Aorta (tissue), 5 donors: ENCODE measurements around the gene HMSD. TPM values are rescaled to one million over a fixed set of nuclear protein-coding genes. Genes with fewer than 3 reads are reported as not detected.

ENCODE experiments used
- ATAC-seq: fragments of 200-7000 bp; cut with Tn5 transposase; one replicate; pipeline ENCODE4 v1.9.1; 2022; ENCODE audit warnings: moderate library complexity; ENCODE audit not compliant: low FRiP score
- DNase-seq, 2 donors: peaks; one replicate each; pipeline ENCODE4 v3.0.0-alpha.2; 2020
- H3K27ac ChIP-seq, 2 donors: one replicate each; pipeline ENCODE4 v1.5.1; 2013; ENCODE audit warnings: low read length in 2 of 2, mild to moderate bottlenecking in 2 of 2, moderate library complexity in 2 of 2, control low read depth in 1 of 2, inconsistent platforms in 1 of 2, low read depth in 1 of 2
- H3K27me3 ChIP-seq, 2 donors: one replicate each; pipeline ENCODE4 v1.6.1; 2013; ENCODE audit warnings: control low read depth in 1 of 2, low read length in 1 of 2, mild to moderate bottlenecking in 1 of 2, moderate library complexity in 1 of 2; ENCODE audit not compliant: insufficient read depth in 2 of 2, control insufficient read depth in 1 of 2
- H3K36me3 ChIP-seq, 2 donors: one replicate each; pipeline ENCODE4 v1.6.1; 2013; ENCODE audit warnings: control low read depth in 1 of 2, low read length in 1 of 2, mild to moderate bottlenecking in 1 of 2; ENCODE audit not compliant: insufficient read depth in 2 of 2, control insufficient read depth in 1 of 2
- H3K4me1 ChIP-seq, 2 donors: one replicate each; pipeline ENCODE4 v1.6.1; 2013; ENCODE audit warnings: low read length in 2 of 2, control low read depth in 1 of 2, mild to moderate bottlenecking in 1 of 2, moderate library complexity in 1 of 2; ENCODE audit not compliant: insufficient read depth in 2 of 2, control insufficient read depth in 1 of 2
- H3K4me3 ChIP-seq, 2 donors: one replicate each; pipeline ENCODE4 v1.5.1; 2013; ENCODE audit warnings: low read length in 2 of 2, control low read depth in 1 of 2, mild to moderate bottlenecking in 1 of 2
- H3K9me3 ChIP-seq: one replicate; pipeline ENCODE4 v1.6.1; 2013; ENCODE audit warnings: mild to moderate bottlenecking, low read length; ENCODE audit not compliant: control insufficient read depth
- WGBS, 2 donors: extraction: QIAGEN DNeasy Blood & Tissue Kit; methylation state at CpG; one replicate each; pipeline ENCODE4 v1.1.7; 2013; 5-methylcytosine and 5-hydroxymethylcytosine counted together
- intact Hi-C, 2 donors: fragments of 100-400 bp; cut with DNase I; formaldehyde crosslinking; loops; one replicate each; pipeline versions ENCODE4 v1.14.2 to v1.15.0; 2022
- polyA plus RNA-seq, 2 donors: library from polyadenylated mRNA; stranded (reverse); fragments of 200-250 nt; gene quantifications; one replicate each; pipeline ENCODE4 v1.2.3, GENCODE V29; 2013
- total RNA-seq, 2 donors: library from RNA; stranded (reverse); fragmentation: NEBNext Ultra II Directional; extraction: Animal tissue kit (Norgen Biotek cat#: 25700); gene quantifications; one replicate each; pipeline ENCODE4 v1.2.1, GENCODE V29; 2021
- donor health status: healthy with polysubstance abuse.
- donor health status: Bipolar disorder and iron deficiency.
- donor health status: DM: no; HTN: no; CAD: no.
- donor health status: DM: no; HTN: no; CAD: no.
- donor health status: DM: yes; HTN: yes; CAD: no.

Gene HMSD
- total and polyA plus RNA-seq, 4 donors = 0.16 to 0.60 (median 0.25) TPM; not detected in 1

DNA sequence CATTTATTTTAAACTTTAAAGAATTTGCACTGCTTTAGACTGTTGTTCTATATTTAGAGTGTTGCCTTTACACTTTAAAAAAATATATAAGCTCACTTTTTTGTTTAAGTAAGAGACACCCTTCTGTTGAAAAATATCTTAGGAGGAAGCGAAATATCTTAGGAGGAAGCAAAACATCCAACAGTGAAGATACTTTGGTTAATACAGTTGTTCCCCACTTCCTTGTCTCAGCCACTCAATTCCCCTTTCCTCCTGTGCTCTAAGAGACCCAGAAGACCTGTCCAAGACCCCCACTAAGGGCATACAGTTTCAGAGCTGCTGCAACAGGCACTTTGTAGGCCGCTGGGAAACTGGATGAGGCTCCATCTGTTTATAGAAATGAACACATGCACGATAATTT is 26.5 kb downstream of the HMSD start:
- Histone ChIP-seq H3K9me3 (no peaks in the 10 kb centered on the region), H3K4me1 (no peaks in the 10 kb centered on the region), H3K36me3 (no peaks in the 10 kb centered on the region), H3K27ac (no peak overlapping the region), H3K4me3 (no peak overlapping the region), H3K27me3 (no peaks in the 10 kb centered on the region)
- 53 to 70% methylated on average over 3 of the region's 3 CpGs for WGBS, 2 donors
- DNase-seq = no peak
- no peak for ATAC-seq
- intact Hi-C loops = no loop called here

GRCh38 chr18:63977040-63977439 is 27.9 kb downstream of the HMSD start:
- intact Hi-C loops = no loop called here
- Histone ChIP-seq H3K4me3 (no peak overlapping the region), H3K27ac (no peak overlapping the region), H3K36me3 (peaks cover 0 to 1% of the 10 kb centered on the region in 2 donors), H3K27me3 (no peaks in the 10 kb centered on the region), H3K4me1 (no peaks in the 10 kb centered on the region), H3K9me3 (peaks cover under 1% of the 10 kb centered on the region)
- no peak for DNase-seq
- no peak for ATAC-seq
- 95% methylated on average over 3 of the region's 3 CpGs for WGBS, 2 donors

- H3K27ac ChIP-seq = peak overlapping the region; percentile 12 to 76
- peaks cover 0 to 5% of the 10 kb centered on the region in 2 donors for H3K36me3 ChIP-seq
- ATAC-seq (peak; percentile 87), DNase-seq (no peak)
- no peaks in the 10 kb centered on the region for H3K4me1 ChIP-seq
- intact Hi-C loops = loop anchor here in 1 of 2 donors (2.0 kb wide), 1 partner anchor 15 kb away; no protein-coding TSS in a partner anchor
- WGBS, 2 donors = 1 to 2% methylated on average over 6 of the region's 6 CpGs
- no peaks in the 10 kb centered on the region for H3K27me3 ChIP-seq
- H3K4me3 ChIP-seq = peak overlapping the region; percentile 43 to 45
- peaks cover 2% of the 10 kb centered on the region for H3K9me3 ChIP-seq
Observed at GRCh38 chr18:63979409-63979920, 30.4 kb downstream of the HMSD start.

DNA sequence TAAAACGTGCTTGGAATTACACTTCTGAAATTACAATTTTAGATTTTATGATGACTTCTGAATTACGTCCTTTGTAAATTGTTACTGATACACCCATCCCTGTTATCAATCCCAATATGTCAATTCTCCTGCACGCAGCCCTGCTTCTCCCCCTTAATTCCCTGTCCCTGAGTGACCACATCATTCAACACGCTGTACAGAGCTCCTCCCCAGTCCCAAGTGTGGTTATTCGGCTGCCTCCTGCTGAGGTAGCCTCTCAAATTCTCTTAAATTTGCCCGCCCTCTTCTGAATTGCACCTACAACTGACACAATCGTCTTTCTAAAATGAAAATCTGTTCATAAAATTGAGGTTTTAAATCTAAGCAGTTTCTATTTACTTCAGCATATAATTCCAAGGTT is 30.9 kb downstream of the HMSD start:
- Histone ChIP-seq H3K36me3 (peaks cover 0 to 6% of the 10 kb centered on the region in 2 donors), H3K27me3 (no peaks in the 10 kb centered on the region), H3K4me1 (no peaks in the 10 kb centered on the region), H3K9me3 (peaks cover 2% of the 10 kb centered on the region), H3K4me3 (peak overlapping the region in 1 of 2 donors; percentile 45), H3K27ac (peak overlapping the region in 1 of 2 donors; percentile 55)
- DNase-seq (no peak), ATAC-seq (no peak)
- 14 to 17% methylated on average over 7 of the region's 7 CpGs for WGBS, 2 donors
- intact Hi-C loops = no loop called here

GRCh38 chr18:63980896-63981460 is 31.9 kb downstream of the HMSD start:
- DNase-seq (no peak), ATAC-seq (no peak)
- Histone ChIP-seq H3K36me3 (peaks cover 0 to 7% of the 10 kb centered on the region in 2 donors), H3K9me3 (peaks cover 2% of the 10 kb centered on the region), H3K4me1 (no peaks in the 10 kb centered on the region), H3K27ac (no peak overlapping the region), H3K27me3 (no peaks in the 10 kb centered on the region), H3K4me3 (no peak overlapping the region)
- intact Hi-C loops = no loop called here
- 85 to 88% methylated on average over 6 of the region's 6 CpGs for WGBS, 2 donors

DNA sequence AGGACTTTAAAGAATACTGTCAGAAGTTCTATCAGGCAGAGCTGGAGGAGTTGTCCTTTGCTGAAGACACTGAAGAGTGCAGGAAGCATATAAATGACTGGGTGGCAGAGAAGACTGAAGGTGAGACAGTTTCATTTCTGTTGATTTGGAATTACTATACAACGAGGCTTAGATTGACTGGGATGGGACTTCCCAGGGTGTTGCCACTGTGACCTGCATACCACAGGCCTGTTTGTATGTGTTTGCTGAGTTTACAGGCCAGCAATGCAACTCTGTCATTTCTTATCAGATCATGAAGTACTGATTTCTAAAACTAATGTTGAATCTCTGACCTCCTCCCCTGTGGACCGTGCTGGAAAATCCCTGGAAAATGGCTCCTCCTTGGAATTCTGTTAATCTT is 32.6 kb downstream of the HMSD start:
- peaks cover 0 to 7% of the 10 kb centered on the region in 2 donors for H3K36me3 ChIP-seq
- ATAC-seq (no peak), DNase-seq (no peak)
- WGBS, 2 donors = 83 to 91% methylated on average over 2 of the region's 2 CpGs
- no peak overlapping the region for H3K4me3 ChIP-seq
- intact Hi-C loops = no loop called here
- no peaks in the 10 kb centered on the region for H3K27me3 ChIP-seq
- no peaks in the 10 kb centered on the region for H3K4me1 ChIP-seq
- peaks cover 2% of the 10 kb centered on the region for H3K9me3 ChIP-seq
- no peak overlapping the region for H3K27ac ChIP-seq

DNA sequence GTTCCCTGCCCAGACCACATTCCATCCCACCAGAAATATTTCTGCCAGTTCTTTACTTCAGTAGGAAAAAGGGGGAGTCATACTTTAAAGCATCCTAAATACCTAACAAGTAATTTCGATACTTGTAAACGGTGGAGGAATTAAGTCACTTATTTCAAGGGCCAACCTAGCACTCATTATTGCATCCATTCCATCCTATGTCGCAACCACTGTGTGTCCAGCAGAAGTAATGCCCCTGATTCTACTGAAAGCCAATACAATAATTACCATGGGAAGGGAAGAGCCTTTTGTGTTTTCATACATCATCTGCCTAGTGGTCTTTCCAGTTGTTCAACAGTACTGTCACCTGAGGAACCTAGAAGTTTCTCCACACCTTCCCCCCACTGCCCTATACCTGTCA is 33.3 kb downstream of the HMSD start:
- H3K9me3 ChIP-seq = peaks cover 2% of the 10 kb centered on the region
- H3K36me3 ChIP-seq = peaks cover 3 to 11% of the 10 kb centered on the region in 2 donors
- ATAC-seq (no peak), DNase-seq (no peak)
- no peak overlapping the region for H3K27ac ChIP-seq
- no peaks in the 10 kb centered on the region for H3K4me1 ChIP-seq
- H3K27me3 ChIP-seq = no peaks in the 10 kb centered on the region
- WGBS, 2 donors = 88 to 94% methylated on average over 3 of the region's 3 CpGs
- H3K4me3 ChIP-seq = no peak overlapping the region
- intact Hi-C loops = no loop called here

GRCh38 chr18:63986885-63987284 is 37.8 kb downstream of the HMSD start:
- WGBS, 2 donors = 46 to 54% methylated on average over 7 of the region's 7 CpGs
- DNase-seq (no peak), ATAC-seq (no peak)
- H3K27me3 ChIP-seq = no peaks in the 10 kb centered on the region
- no peak overlapping the region for H3K4me3 ChIP-seq
- peaks cover 4 to 15% of the 10 kb centered on the region in 2 donors for H3K36me3 ChIP-seq
- intact Hi-C loops = no loop called here
- H3K4me1 ChIP-seq = no peaks in the 10 kb centered on the region
- peaks cover 2% of the 10 kb centered on the region for H3K9me3 ChIP-seq
- no peak overlapping the region for H3K27ac ChIP-seq

GRCh38 chr18:63987743-63988142 is 38.6 kb downstream of the HMSD start:
- H3K27me3 ChIP-seq = no peaks in the 10 kb centered on the region
- ATAC-seq (no peak), DNase-seq (no peak)
- H3K27ac ChIP-seq = no peak overlapping the region
- H3K9me3 ChIP-seq = no peaks in the 10 kb centered on the region
- peaks cover 4 to 10% of the 10 kb centered on the region in 2 donors for H3K36me3 ChIP-seq
- 86 to 88% methylated on average over 2 of the region's 2 CpGs for WGBS, 2 donors
- H3K4me3 ChIP-seq = no peak overlapping the region
- intact Hi-C loops = no loop called here
- no peaks in the 10 kb centered on the region for H3K4me1 ChIP-seq
